HCT116 (cell line): ENCODE results near the gene TMEM45A. TPM values are rescaled to one million over a fixed set of nuclear protein-coding genes. Genes with fewer than 3 reads are reported as not detected.

ENCODE experiments used
- ATAC-seq: fragments of 200-7000 bp; cut with Tn5 transposase; 2 replicates; pipeline ENCODE4 v1.9.1; 2020; ENCODE audit warnings: mild to moderate bottlenecking, moderate library complexity
- BruUV-seq: library from RNA; stranded (reverse); fragments of 400-500 nt; replicated peaks from 2 replicates; lab custom pipeline; 2021; lab: Mats Ljungman, UMichigan
- CTCF ChIA-PET: fragments of 300-600 bp; sonication (Branson Sonifier 250); formaldehyde crosslinking; loops from one replicate; lab custom pipeline; 2021; ENCODE audit warnings: antibody characterized with exemption; lab: Charles Lee
- POLR2A ChIA-PET: fragments of 300-600, 350-600 bp; sonication (Branson Sonifier 250); formaldehyde crosslinking; loops from one replicate; lab custom pipeline; 2021; ENCODE audit warnings: antibody characterized with exemption; lab: Charles Lee
- RAD21 ChIA-PET, 2 experiments: fragments of 300-600 bp; sonication (Branson Sonifier 250); formaldehyde crosslinking; loops; one replicate each; lab custom pipeline; 2023; ENCODE audit warnings: low total read pairs in 2 of 2; ENCODE audit not compliant: uncharacterized antibody in 2 of 2, unreplicated experiment in 2 of 2, low non-redundant PET in 1 of 2; lab: Charles Lee
- DNase-seq: peaks from one replicate; pipeline ENCODE4 v3.0.0-alpha.2; 2010; ENCODE audit warnings: low read depth, low spot score
- H2AFZ ChIP-seq: fragments of 200-600 bp; shearing (Covaris generic), sonication (generic); 2 replicates; pipeline ENCODE4 v1.6.1; 2017; ENCODE audit warnings: low read depth, mixed run types, mixed read lengths, antibody characterized with exemption, low read length; ENCODE audit not compliant: poor library complexity, severe bottlenecking
- H3K27ac ChIP-seq: 2 replicates; pipeline ENCODE4 v1.5.1; 2012; ENCODE audit warnings: low read depth, low read length
- H3K27me3 ChIP-seq: fragments of 200-600 bp; sonication (generic); 2 replicates; pipeline ENCODE4 v1.6.1; 2016; ENCODE audit warnings: mixed run types, low read length, mixed read lengths; ENCODE audit not compliant: insufficient read depth
- H3K36me3 ChIP-seq, 2 experiments: fragments of 200-500 bp in 1 of 2; fragments of 200-600 bp in 1 of 2; sonication (Bioruptor generic) in 1 of 2; sonication (generic) in 1 of 2; 2 replicates each; pipeline versions ENCODE4 v1.5.1 to v1.6.1; 2014 to 2016; ENCODE audit warnings: low read length in 2 of 2, inconsistent platforms in 1 of 2, mixed read lengths in 1 of 2, mixed run types in 1 of 2; ENCODE audit not compliant: insufficient read depth in 2 of 2, control insufficient read depth in 1 of 2
- H3K4me1 ChIP-seq, 2 experiments: fragments of 200-600 bp in 1 of 2; sonication (generic) in 1 of 2; 2 replicates each; pipeline versions ENCODE4 v1.5.1 to v1.6.1; 2012 to 2017; ENCODE audit warnings: low read length in 2 of 2, inconsistent platforms in 1 of 2, mild to moderate bottlenecking in 1 of 2, mixed read lengths in 1 of 2, mixed run types in 1 of 2, moderate library complexity in 1 of 2; ENCODE audit not compliant: insufficient read depth in 2 of 2, control insufficient read depth in 1 of 2
- H3K4me2 ChIP-seq: fragments of 200-600 bp; sonication (generic); 2 replicates; pipeline ENCODE4 v1.6.1; 2017; ENCODE audit warnings: mixed run types, low read length, mixed read lengths
- H3K4me3 ChIP-seq, 2 experiments: fragments of 200-600 bp in 1 of 2; sonication (generic) in 1 of 2; replicated peaks in 1 of 2; 2 replicates each; pipeline ENCODE4 v1.5.1; 2011 to 2016; ENCODE audit warnings: low read length in 2 of 2, control low read depth in 1 of 2, low read depth in 1 of 2, mild to moderate bottlenecking in 1 of 2, mixed read lengths in 1 of 2, mixed run types in 1 of 2
- H3K79me2 ChIP-seq: fragments of 200-600 bp; sonication (generic); 2 replicates; pipeline ENCODE4 v1.6.1; 2017; ENCODE audit warnings: mild to moderate bottlenecking, mixed run types, low read length, moderate library complexity, mixed read lengths; ENCODE audit not compliant: insufficient read depth
- H3K9ac ChIP-seq: fragments of 200-600 bp; sonication (generic); 2 replicates; pipeline ENCODE4 v1.6.1; 2016; ENCODE audit warnings: low read length, mixed read lengths
- H3K9me2 ChIP-seq: fragments of 200-600 bp; sonication (generic), shearing (Covaris generic); 2 replicates; pipeline ENCODE4 v1.6.1; 2017; ENCODE audit warnings: mixed run types, mild to moderate bottlenecking, moderate library complexity; ENCODE audit not compliant: insufficient read depth
- H3K9me3 ChIP-seq, 2 experiments: fragments of 200-500 bp in 1 of 2; fragments of 200-600 bp in 1 of 2; sonication (Bioruptor generic) in 1 of 2; sonication (generic) in 1 of 2; 2 replicates each; pipeline ENCODE4 v1.6.1; 2014 to 2017; ENCODE audit warnings: low read length in 2 of 2, mixed read lengths in 2 of 2, inconsistent platforms in 1 of 2, low read depth in 1 of 2, mild to moderate bottlenecking in 1 of 2, mixed run types in 1 of 2, moderate library complexity in 1 of 2; ENCODE audit not compliant: control insufficient read depth in 1 of 2, insufficient read depth in 1 of 2
- H4K20me1 ChIP-seq: fragments of 200-600 bp; sonication (generic), shearing (Covaris generic); 2 replicates; pipeline ENCODE4 v1.6.1; 2017; ENCODE audit warnings: mixed run types, mild to moderate bottlenecking, moderate library complexity; ENCODE audit not compliant: insufficient read depth
- EGR1 ChIP-seq: IDR thresholded peaks from 2 replicates; pipeline ENCODE4 v1.6.1; 2012; ENCODE audit warnings: low read depth
- ELF1 ChIP-seq: IDR thresholded peaks from 2 replicates; pipeline ENCODE4 v1.6.1; 2012; ENCODE audit warnings: low read depth, borderline replicate concordance
- EZH2 ChIP-seq: fragments of 200-600 bp; sonication (generic); IDR thresholded peaks from 2 replicates; pipeline ENCODE4 v1.6.1; 2017; ENCODE audit warnings: antibody characterized with exemption, mixed run types
- EZH2phosphoT487 ChIP-seq: fragments of 200-600 bp; IDR thresholded peaks from 2 replicates; pipeline ENCODE4 v1.6.1; 2018; ENCODE audit warnings: antibody characterized with exemption, borderline replicate concordance
- FOSL1 ChIP-seq: IDR thresholded peaks from 2 replicates; pipeline ENCODE4 v1.6.1; 2012; ENCODE audit warnings: low read depth
- JUND ChIP-seq: IDR thresholded peaks from 2 replicates; pipeline ENCODE4 v1.6.1; 2012
- POLR2AphosphoS5 ChIP-seq: IDR thresholded peaks from 2 replicates; pipeline ENCODE4 v1.6.1; 2011; ENCODE audit warnings: mild to moderate bottlenecking, low read depth, low read length, moderate library complexity
- RAD21 ChIP-seq: IDR thresholded peaks from 2 replicates; pipeline ENCODE4 v1.6.1; 2012; ENCODE audit warnings: low read depth, mild to moderate bottlenecking
- REST ChIP-seq: IDR thresholded peaks from 2 replicates; pipeline ENCODE4 v1.6.1; 2012; ENCODE audit warnings: low read depth
- SP1 ChIP-seq: IDR thresholded peaks from 2 replicates; pipeline ENCODE4 v1.6.1; 2012; ENCODE audit warnings: low read depth
- SRF ChIP-seq: IDR thresholded peaks from 2 replicates; pipeline ENCODE4 v1.6.1; 2012; ENCODE audit warnings: low read depth
- YY1 ChIP-seq: IDR thresholded peaks from 2 replicates; pipeline ENCODE4 v1.6.1; 2011; ENCODE audit warnings: low read length, low read depth, moderate library complexity, mild to moderate bottlenecking; ENCODE audit not compliant: insufficient replicate concordance; ENCODE audit errors: extremely low read depth
- intact Hi-C: fragments of 100-400 bp; cut with micrococcal nuclease; formaldehyde crosslinking; loops from 2 replicates; pipeline ENCODE4 v1.10.0; 2022
- total RNA-seq: library from RNA; stranded (reverse); gene quantifications from one replicate; pipeline ENCODE4 v1.2.1, GENCODE V29; 2021; ENCODE audit not compliant: unreplicated experiment

TMEM45A gene
- total RNA-seq, 1 experiment from 2014 or later, result 5.0 TPM

- H3K79me2 ChIP-seq, result no peaks in the 10 kb centered on the region
- no peaks in the 10 kb centered on the region for H3K36me3 ChIP-seq
- RAD21 ChIA-PET, result no interaction called here
- no peak for ATAC-seq
- no peak for DNase-seq
- no TSS peak for BruUV-seq
- H3K9me2 ChIP-seq, result no peaks in the 10 kb centered on the region
- H2AFZ ChIP-seq, result no peak overlapping the region
- peaks cover 0 to 4% of the 10 kb centered on the region in 2 experiments; a peak in 1 of 4 replicates for H3K4me1 ChIP-seq
- TF ChIP-seq POLR2AphosphoS5, result no peak
- TF ChIP-seq YY1, result no peak
- no peak for TF ChIP-seq JUND
- TF ChIP-seq EZH2phosphoT487, result no peak
- no peak for TF ChIP-seq SRF
- TF ChIP-seq SP1, result no peak
- no peak for TF ChIP-seq REST
- no peak for TF ChIP-seq EGR1
- TF ChIP-seq ELF1, result no peak
- TF ChIP-seq RAD21, result no peak
- no peak for TF ChIP-seq FOSL1
- no peak for TF ChIP-seq EZH2
- H3K4me2 ChIP-seq, result no peak overlapping the region
- no peak overlapping the region for H3K27ac ChIP-seq
- H3K9me3 ChIP-seq, result no peaks in the 10 kb centered on the region
- CTCF ChIA-PET, result no interaction called here
- no peak overlapping the region for H3K9ac ChIP-seq
- no peaks in the 10 kb centered on the region for H4K20me1 ChIP-seq
- H3K4me3 ChIP-seq, result no peak overlapping the region
- H3K27me3 ChIP-seq, result no peaks in the 10 kb centered on the region
- intact Hi-C loops, result no loop called here
- POLR2A ChIA-PET, result no interaction called here
These were observed 53.8 kb downstream of the TMEM45A start for GRCh38 chr3:100546020-100546744.
